GM21723 (cell line): Measurements from ENCODE around the gene CIC.

ENCODE experiments used
- ATAC-seq: cut with Tn5 transposase; IDR thresholded peaks from one replicate; pipeline ENCODE4 v1.9.1; 2021; ENCODE audit warnings: mild to moderate bottlenecking, moderate library complexity; ENCODE audit not compliant: unreplicated experiment

Gene CIC

GRCh38 chr19:42268704-42269477, at the start of gene CIC:
Gene CIC (plus strand): TSS chr19:42269252. CDS start chr19:42271784, 2,532 bp downstream.
- ATAC-seq, result peak; percentile 79

- ATAC-seq, result peak; percentile 65
Observed at GRCh38 chr19:42219812-42220750, 49.0 kb upstream of the CIC start, which contains the start of gene ZNF526. Gene ZNF526 (plus strand): TSS chr19:42220312. CDS start chr19:42224404, 4,092 bp downstream.

GRCh38 chr19:42220751-42221097, 48.3 kb upstream of the CIC start:
- no peak for ATAC-seq

- ATAC-seq, result no peak
Observed at GRCh38 chr19:42224940-42225717, 43.9 kb upstream of the CIC start.

- ATAC-seq, result no peak
Observed at GRCh38 chr19:42225718-42226292, 43.2 kb upstream of the CIC start.

GRCh38 chr19:42226886-42227285, 42.2 kb upstream of the CIC start:
- ATAC-seq, result no peak

GRCh38 chr19:42228641-42229040, 40.4 kb upstream of the CIC start:
- no peak for ATAC-seq

- no peak for ATAC-seq
Observed at GRCh38 chr19:42229301-42229854, 39.7 kb upstream of the CIC start.

GRCh38 chr19:42229855-42230351, 39.1 kb upstream of the CIC start:
- ATAC-seq, result no peak

- no peak for ATAC-seq
Observed at GRCh38 chr19:42230571-42230970, 38.5 kb upstream of the CIC start.

GRCh38 chr19:42232435-42232834, 36.6 kb upstream of the CIC start:
- no peak for ATAC-seq

- no peak for ATAC-seq
Observed at GRCh38 chr19:42233106-42233505, 35.9 kb upstream of the CIC start.

GRCh38 chr19:42233678-42234292, 35.3 kb upstream of the CIC start:
- ATAC-seq, result no peak

GRCh38 chr19:42234364-42234763, 34.7 kb upstream of the CIC start:
- ATAC-seq, result no peak

- no peak for ATAC-seq
Observed at GRCh38 chr19:42235181-42235580, 33.9 kb upstream of the CIC start.

- ATAC-seq, result no peak
Observed at GRCh38 chr19:42239544-42240220, 29.4 kb upstream of the CIC start.

GRCh38 chr19:42241279-42241678, 27.8 kb upstream of the CIC start:
- ATAC-seq, result no peak

GRCh38 chr19:42242069-42242511, 27.0 kb upstream of the CIC start:
- ATAC-seq, result peak; percentile 3
